Measurements from ENCODE around the gene MMD2. TPM values are rescaled to one million over a fixed set of nuclear protein-coding genes. Genes with fewer than 3 reads are reported as not detected.

MMD2 gene
- total RNA-seq, 1 experiment from 2014 or later = not detected

DNA sequence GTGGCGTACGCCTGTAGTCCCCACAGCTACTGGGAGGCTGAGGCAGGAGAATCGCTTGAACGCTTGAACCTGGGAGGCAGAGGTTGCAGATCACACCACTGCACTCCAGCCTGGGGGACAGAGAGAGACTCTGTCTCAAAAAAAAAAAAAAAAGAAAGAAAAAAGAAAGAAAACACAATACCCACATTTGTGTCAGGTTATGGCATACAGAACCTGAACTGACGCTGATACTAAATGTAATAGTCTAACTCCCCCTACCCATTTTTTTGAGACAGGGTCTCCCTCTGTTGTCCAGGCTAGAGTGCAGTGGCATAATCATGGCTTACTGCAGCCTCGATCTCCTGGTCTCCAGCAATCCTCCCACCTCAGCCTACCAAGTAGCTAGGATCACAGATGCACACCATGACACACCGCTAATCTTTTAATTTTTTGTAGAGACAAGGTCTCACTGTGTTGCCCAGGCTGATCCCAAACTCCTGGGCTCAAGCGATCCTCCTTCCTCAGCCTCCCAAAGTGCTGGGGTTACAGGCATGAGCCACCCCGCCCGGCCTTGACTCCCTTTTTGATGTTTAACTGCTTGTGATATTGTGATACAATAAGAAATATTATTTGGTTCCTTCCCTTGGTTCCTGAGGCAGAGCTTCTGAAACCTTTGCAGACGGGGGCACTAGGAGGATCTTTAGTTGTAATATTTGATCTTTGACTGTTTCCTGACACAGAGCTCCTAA is 6.5 kb upstream of the MMD2 start (continued):
- TF ChIP-seq SMAD3 (CRISPR knock-in tag; IDR thresholded peaks at IDR 0.05; ENCODE audit: borderline replicate concordance) (no peak), OVOL2 (CRISPR knock-in tag; IDR thresholded peaks at IDR 0.05; ENCODE audit: borderline replicate concordance) (no peak)
- TF ChIP-seq, protein P1, sequence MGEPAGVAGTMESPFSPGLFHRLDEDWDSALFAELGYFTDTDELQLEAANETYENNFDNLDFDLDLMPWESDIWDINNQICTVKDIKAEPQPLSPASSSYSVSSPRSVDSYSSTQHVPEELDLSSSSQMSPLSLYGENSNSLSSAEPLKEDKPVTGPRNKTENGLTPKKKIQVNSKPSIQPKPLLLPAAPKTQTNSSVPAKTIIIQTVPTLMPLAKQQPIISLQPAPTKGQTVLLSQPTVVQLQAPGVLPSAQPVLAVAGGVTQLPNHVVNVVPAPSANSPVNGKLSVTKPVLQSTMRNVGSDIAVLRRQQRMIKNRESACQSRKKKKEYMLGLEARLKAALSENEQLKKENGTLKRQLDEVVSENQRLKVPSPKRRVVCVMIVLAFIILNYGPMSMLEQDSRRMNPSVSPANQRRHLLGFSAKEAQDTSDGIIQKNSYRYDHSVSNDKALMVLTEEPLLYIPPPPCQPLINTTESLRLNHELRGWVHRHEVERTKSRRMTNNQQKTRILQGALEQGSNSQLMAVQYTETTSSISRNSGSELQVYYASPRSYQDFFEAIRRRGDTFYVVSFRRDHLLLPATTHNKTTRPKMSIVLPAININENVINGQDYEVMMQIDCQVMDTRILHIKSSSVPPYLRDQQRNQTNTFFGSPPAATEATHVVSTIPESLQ (CRISPR knock-in tag; IDR thresholded peaks at IDR 0.05) = no peak

- Mint-ChIP-seq H3K4me3 (no peak overlapping the region), H3K27ac (no peak overlapping the region)
Measured at GRCh38 chr7:4964506-4964905, 5.5 kb upstream of the MMD2 start.

More at GRCh38 chr7:4964506-4964905, 5.5 kb upstream of the MMD2 start:
- TF ChIP-seq CBFB (CRISPR knock-in tag; IDR thresholded peaks at IDR 0.05; ENCODE audit: low read depth) (no peak), MXD4 (CRISPR knock-in tag; IDR thresholded peaks at IDR 0.05; ENCODE audit: borderline replicate concordance) (no peak), OVOL2 (CRISPR knock-in tag; IDR thresholded peaks at IDR 0.05; ENCODE audit: borderline replicate concordance) (no peak), ZNF425 (CRISPR knock-in tag; conservative IDR thresholded peaks at IDR 0.05) (no peak), CREB1 (CRISPR knock-in tag; IDR thresholded peaks at IDR 0.05) (no peak), NR3C1 (CRISPR knock-in tag; conservative IDR thresholded peaks at IDR 0.05; ENCODE audit: low read depth) (no peak), ZNF396 (CRISPR knock-in tag; IDR thresholded peaks at IDR 0.05; ENCODE audit: borderline replicate concordance) (no peak), ZNF263 (CRISPR knock-in tag; IDR thresholded peaks at IDR 0.05; ENCODE audit: low read depth) (no peak), TEAD4 (CRISPR knock-in tag; IDR thresholded peaks at IDR 0.05) (no peak), TP53 (CRISPR knock-in tag; IDR thresholded peaks at IDR 0.05) (no peak), ATF1 (CRISPR knock-in tag; IDR thresholded peaks at IDR 0.05) (no peak), ZBTB43 (CRISPR knock-in tag; IDR thresholded peaks at IDR 0.05) (no peak), JAZF1 (CRISPR knock-in tag; IDR thresholded peaks at IDR 0.05) (no peak), ZNF219 (CRISPR knock-in tag; IDR thresholded peaks at IDR 0.05; ENCODE audit: borderline replicate concordance) (no peak), FOXP1 (CRISPR knock-in tag; IDR thresholded peaks at IDR 0.05; ENCODE audit: borderline replicate concordance) (no peak), GTF2I (CRISPR knock-in tag; conservative IDR thresholded peaks at IDR 0.05) (no peak), ELF4 (CRISPR knock-in tag; IDR thresholded peaks at IDR 0.05; ENCODE audit: low read depth) (no peak)
- TF ChIP-seq, protein P2, sequence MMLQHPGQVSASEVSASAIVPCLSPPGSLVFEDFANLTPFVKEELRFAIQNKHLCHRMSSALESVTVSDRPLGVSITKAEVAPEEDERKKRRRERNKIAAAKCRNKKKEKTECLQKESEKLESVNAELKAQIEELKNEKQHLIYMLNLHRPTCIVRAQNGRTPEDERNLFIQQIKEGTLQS (CRISPR knock-in tag; conservative IDR thresholded peaks at IDR 0.05) = no peak
- TF ChIP-seq, protein P1 (CRISPR knock-in tag; IDR thresholded peaks at IDR 0.05) = no peak
- ChIA-PET POLR2A (interaction anchor here (0.6 kb wide), 1 partner anchor 13 kb away, joined by 3 read pairs; no protein-coding TSS in a partner anchor), CTCF (interaction anchor here (3.5 kb wide), 1 partner anchor 10 kb away, joined by 13 read pairs; no protein-coding TSS in a partner anchor)
- no peaks in the 10 kb centered on the region for H3K4me1 Mint-ChIP-seq
- H3K9me3 Mint-ChIP-seq = no peaks in the 10 kb centered on the region
- DNase-seq (ENCODE audit: low spot score) = no peak
- peaks cover 11% of the 10 kb centered on the region for H3K27me3 Mint-ChIP-seq (ENCODE audit: low read depth)
- H3K36me3 Mint-ChIP-seq = no peaks in the 10 kb centered on the region
- ATAC-seq = no peak

Data from WTC11 (cell line).